ENCODE data around the gene WDR38. TPM values are rescaled to one million over a fixed set of nuclear protein-coding genes. Genes with fewer than 3 reads are reported as not detected.

The WDR38 gene
- total and polyA plus RNA-seq, 2 of the 13 experiments (the other 11 are each of a cell fraction or from before 2014, with no cell fraction given) = not detected

DNA sequence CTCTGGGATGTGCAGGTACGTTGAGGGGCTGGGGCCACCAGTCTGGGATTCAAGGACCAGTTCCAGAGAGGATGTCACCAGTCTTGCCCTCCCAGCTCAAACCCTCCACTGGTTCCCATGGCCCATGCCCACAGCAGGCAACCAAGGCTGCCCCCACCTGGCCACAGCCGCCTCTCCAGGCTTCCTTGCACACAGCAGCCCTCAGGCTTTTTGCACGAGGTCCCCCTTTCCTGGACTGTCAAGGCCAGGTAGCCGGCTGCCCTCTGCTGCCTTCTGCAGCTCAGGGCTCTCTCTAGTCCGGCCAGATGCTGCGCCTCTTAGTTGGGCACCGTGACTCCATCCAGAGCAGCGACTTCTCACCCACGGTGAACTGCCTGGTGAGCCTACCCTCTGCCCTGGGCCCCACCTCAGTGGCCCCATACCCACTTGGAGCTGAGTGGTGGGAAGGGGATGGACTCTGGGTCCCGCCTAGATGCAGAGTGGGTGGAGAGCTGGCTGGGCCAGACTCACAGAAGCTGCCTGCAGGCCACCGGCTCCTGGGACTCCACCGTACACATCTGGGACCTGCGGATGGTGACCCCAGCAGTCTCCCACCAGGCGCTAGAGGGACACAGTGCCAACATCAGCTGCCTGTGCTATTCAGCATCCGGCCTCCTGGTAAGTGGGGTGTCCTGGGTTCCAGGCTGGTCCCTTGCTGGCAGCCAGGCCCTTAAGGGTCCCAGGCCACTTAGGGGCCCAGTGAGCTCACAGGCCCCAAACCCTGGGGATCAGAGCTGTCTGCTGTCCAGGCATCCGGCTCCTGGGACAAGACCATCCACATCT is 2.9 kb downstream of the WDR38 start (continued):
- 0 out of 2 replicates have a peak, but pooled peaks have one; percentile 23 for TF ChIP-seq ZSCAN21 (CRISPR knock-in tag; IDR thresholded peaks at IDR 0.05; ENCODE audit: borderline replicate concordance)
- TF ChIP-seq, protein P1, sequence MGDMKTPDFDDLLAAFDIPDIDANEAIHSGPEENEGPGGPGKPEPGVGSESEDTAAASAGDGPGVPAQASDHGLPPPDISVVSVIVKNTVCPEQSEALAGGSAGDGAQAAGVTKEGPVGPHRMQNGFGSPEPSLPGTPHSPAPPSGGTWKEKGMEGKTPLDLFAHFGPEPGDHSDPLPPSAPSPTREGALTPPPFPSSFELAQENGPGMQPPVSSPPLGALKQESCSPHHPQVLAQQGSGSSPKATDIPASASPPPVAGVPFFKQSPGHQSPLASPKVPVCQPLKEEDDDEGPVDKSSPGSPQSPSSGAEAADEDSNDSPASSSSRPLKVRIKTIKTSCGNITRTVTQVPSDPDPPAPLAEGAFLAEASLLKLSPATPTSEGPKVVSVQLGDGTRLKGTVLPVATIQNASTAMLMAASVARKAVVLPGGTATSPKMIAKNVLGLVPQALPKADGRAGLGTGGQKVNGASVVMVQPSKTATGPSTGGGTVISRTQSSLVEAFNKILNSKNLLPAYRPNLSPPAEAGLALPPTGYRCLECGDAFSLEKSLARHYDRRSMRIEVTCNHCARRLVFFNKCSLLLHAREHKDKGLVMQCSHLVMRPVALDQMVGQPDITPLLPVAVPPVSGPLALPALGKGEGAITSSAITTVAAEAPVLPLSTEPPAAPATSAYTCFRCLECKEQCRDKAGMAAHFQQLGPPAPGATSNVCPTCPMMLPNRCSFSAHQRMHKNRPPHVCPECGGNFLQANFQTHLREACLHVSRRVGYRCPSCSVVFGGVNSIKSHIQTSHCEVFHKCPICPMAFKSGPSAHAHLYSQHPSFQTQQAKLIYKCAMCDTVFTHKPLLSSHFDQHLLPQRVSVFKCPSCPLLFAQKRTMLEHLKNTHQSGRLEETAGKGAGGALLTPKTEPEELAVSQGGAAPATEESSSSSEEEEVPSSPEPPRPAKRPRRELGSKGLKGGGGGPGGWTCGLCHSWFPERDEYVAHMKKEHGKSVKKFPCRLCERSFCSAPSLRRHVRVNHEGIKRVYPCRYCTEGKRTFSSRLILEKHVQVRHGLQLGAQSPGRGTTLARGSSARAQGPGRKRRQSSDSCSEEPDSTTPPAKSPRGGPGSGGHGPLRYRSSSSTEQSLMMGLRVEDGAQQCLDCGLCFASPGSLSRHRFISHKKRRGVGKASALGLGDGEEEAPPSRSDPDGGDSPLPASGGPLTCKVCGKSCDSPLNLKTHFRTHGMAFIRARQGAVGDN (CRISPR knock-in tag; IDR thresholded peaks at IDR 0.05) = peak; percentile 73
- TF ChIP-seq MTF2 (CRISPR knock-in tag; IDR thresholded peaks at IDR 0.05; ENCODE audit: borderline replicate concordance) = no peak
- TF ChIP-seq TP53 (CRISPR knock-in tag; conservative IDR thresholded peaks at IDR 0.05) = no peak
- no peak for TF ChIP-seq DNMT3B (CRISPR knock-in tag; conservative IDR thresholded peaks at IDR 0.05)
- no peak for TF ChIP-seq ZNF782 (CRISPR knock-in tag; IDR thresholded peaks at IDR 0.05; ENCODE audit: borderline replicate concordance)
- TF ChIP-seq ZNF773 (CRISPR knock-in tag; IDR thresholded peaks at IDR 0.05; ENCODE audit: borderline replicate concordance) = no peak
- TF ChIP-seq, protein P2, sequence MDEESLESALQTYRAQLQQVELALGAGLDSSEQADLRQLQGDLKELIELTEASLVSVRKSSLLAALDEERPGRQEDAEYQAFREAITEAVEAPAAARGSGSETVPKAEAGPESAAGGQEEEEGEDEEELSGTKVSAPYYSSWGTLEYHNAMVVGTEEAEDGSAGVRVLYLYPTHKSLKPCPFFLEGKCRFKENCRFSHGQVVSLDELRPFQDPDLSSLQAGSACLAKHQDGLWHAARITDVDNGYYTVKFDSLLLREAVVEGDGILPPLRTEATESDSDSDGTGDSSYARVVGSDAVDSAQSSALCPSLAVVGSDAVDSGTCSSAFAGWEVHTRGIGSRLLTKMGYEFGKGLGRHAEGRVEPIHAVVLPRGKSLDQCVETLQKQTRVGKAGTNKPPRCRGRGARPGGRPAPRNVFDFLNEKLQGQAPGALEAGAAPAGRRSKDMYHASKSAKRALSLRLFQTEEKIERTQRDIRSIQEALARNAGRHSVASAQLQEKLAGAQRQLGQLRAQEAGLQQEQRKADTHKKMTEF (CRISPR knock-in tag; IDR thresholded peaks at IDR 0.05) = 0 out of 2 replicates have a peak, but pooled peaks have one; percentile 30
- TF ChIP-seq KLF15 (CRISPR knock-in tag; IDR thresholded peaks at IDR 0.05; ENCODE audit: borderline replicate concordance) = no peak
- peak; percentile 25 for TF ChIP-seq RBM39 (IDR thresholded peaks at IDR 0.05; ENCODE audit: low read depth, low read length, poor library complexity, severe bottlenecking)
- TF ChIP-seq HOXA5 (CRISPR knock-in tag; IDR thresholded peaks at IDR 0.05) = no peak
- TF ChIP-seq TSC22D2 (CRISPR knock-in tag; IDR thresholded peaks at IDR 0.05; ENCODE audit: borderline replicate concordance) = no peak
- TF ChIP-seq GPN1 (CRISPR knock-in tag; IDR thresholded peaks at IDR 0.05; ENCODE audit: borderline replicate concordance) = no peak
- no peak for TF ChIP-seq ZNF543 (CRISPR knock-in tag; IDR thresholded peaks at IDR 0.05)
- TF ChIP-seq, protein P3, sequence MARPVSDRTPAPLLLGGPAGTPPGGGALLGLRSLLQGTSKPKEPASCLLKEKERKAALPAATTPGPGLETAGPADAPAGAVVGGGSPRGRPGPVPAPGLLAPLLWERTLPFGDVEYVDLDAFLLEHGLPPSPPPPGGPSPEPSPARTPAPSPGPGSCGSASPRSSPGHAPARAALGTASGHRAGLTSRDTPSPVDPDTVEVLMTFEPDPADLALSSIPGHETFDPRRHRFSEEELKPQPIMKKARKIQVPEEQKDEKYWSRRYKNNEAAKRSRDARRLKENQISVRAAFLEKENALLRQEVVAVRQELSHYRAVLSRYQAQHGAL (CRISPR knock-in tag; IDR thresholded peaks at IDR 0.05; ENCODE audit: not compliant biosample characterization) = no peak
- TF ChIP-seq RCOR2 (CRISPR knock-in tag; IDR thresholded peaks at IDR 0.05) = no peak
- TF ChIP-seq SRSF1 (optimal IDR thresholded peaks at IDR 0.05; ENCODE audit: low read depth, low read length) = peak; percentile 28
- no peak for TF ChIP-seq ZNF557 (CRISPR knock-in tag; IDR thresholded peaks at IDR 0.05)
- no peak for TF ChIP-seq MTF1 (CRISPR knock-in tag; IDR thresholded peaks at IDR 0.05)
- TF ChIP-seq, protein P4, sequence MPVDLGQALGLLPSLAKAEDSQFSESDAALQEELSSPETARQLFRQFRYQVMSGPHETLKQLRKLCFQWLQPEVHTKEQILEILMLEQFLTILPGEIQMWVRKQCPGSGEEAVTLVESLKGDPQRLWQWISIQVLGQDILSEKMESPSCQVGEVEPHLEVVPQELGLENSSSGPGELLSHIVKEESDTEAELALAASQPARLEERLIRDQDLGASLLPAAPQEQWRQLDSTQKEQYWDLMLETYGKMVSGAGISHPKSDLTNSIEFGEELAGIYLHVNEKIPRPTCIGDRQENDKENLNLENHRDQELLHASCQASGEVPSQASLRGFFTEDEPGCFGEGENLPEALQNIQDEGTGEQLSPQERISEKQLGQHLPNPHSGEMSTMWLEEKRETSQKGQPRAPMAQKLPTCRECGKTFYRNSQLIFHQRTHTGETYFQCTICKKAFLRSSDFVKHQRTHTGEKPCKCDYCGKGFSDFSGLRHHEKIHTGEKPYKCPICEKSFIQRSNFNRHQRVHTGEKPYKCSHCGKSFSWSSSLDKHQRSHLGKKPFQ (CRISPR knock-in tag; IDR thresholded peaks at IDR 0.05; ENCODE audit: insufficient replicate concordance) = no peak
- peak; percentile 78 for TF ChIP-seq STAG1 (CRISPR knock-in tag; IDR thresholded peaks at IDR 0.05)
